HEK293 (cell line): ENCODE results near the gene INKA2.

Experiments used
- CTCF ChIP-seq: fragments of 450-650 bp; formaldehyde crosslinking; IDR thresholded peaks from 2 replicates; pipeline ENCODE4 v1.5.1; 2016; ENCODE audit warnings: missing biosample characterization, missing genetic modification characterization
- TCF7L2 ChIP-seq: IDR thresholded peaks from 2 replicates; pipeline ENCODE4 v1.6.1; 2011; ENCODE audit warnings: low read depth, mild to moderate bottlenecking, inconsistent platforms, low read length, moderate library complexity, borderline replicate concordance
- ZBTB7A ChIP-seq: fragments of 450-650 bp; formaldehyde crosslinking; IDR thresholded peaks from 2 replicates; pipeline ENCODE4 v1.5.1; 2016; ENCODE audit warnings: low read depth, missing biosample characterization, missing genetic modification characterization
- ZNF513 ChIP-seq: fragments of 450-650 bp; IDR thresholded peaks from 2 replicates; pipeline ENCODE4 v1.5.1; 2018; ENCODE audit warnings: missing biosample characterization, missing genetic modification characterization
- ZNF629 ChIP-seq: fragments of 450-650 bp; formaldehyde crosslinking; IDR thresholded peaks from 2 replicates; pipeline ENCODE4 v1.5.1; 2017; ENCODE audit warnings: missing biosample characterization, missing genetic modification characterization

GRCh38 chr1:111723091-111723806 lies 15.9 kb downstream of the INKA2 start:
- TF ChIP-seq CTCF (no peak), ZNF513 (tag by site-specific recombination) (no peak), TCF7L2 (no peak), ZNF629 (no peak), ZBTB7A (tag by site-specific recombination) (no peak)
